Peyer's patch (tissue), 4 donors: ENCODE results near the gene CFDP1. TPM values are rescaled to one million over a fixed set of nuclear protein-coding genes. Genes with fewer than 3 reads are reported as not detected.
"Not testable (repeated sequence)": the region's sequence is repeated elsewhere in the genome, so short reads cannot be mapped to it uniquely, and the experiment has no call there.

Source experiments
- DNase-seq, 3 donors: peaks; one replicate each; pipeline ENCODE4 v3.0.0-alpha.2; 2017 to 2019
- H3K27ac ChIP-seq, 4 donors: fragments of 200-600 bp; sonication (generic); one replicate each; pipeline ENCODE4 v1.5.1; 2016 to 2019
- H3K27me3 ChIP-seq, 2 donors: fragments of 200-600 bp; sonication (generic); one replicate each; pipeline ENCODE4 v1.5.1; 2019
- H3K36me3 ChIP-seq, 3 donors: fragments of 200-600 bp; sonication (generic); one replicate each; pipeline ENCODE4 v1.5.1; 2016 to 2019
- H3K4me1 ChIP-seq, 4 donors: fragments of 200-600 bp; sonication (generic); one replicate each; pipeline ENCODE4 v1.5.1; 2016 to 2019
- H3K4me3 ChIP-seq, 4 donors: fragments of 200-600 bp; sonication (generic); 1 replicate in 3 of 4; 2 replicates in 1 of 4; pipeline ENCODE4 v1.5.1; 2016 to 2019; ENCODE audit warnings: mild to moderate bottlenecking in 1 of 4
- H3K9me3 ChIP-seq, 4 donors: fragments of 200-600 bp; sonication (generic); one replicate each; pipeline ENCODE4 v1.5.1; 2016 to 2019; ENCODE audit warnings: mild to moderate bottlenecking in 1 of 4
- POLR2A ChIP-seq, 2 donors: fragments of 450-650 bp; IDR thresholded peaks; one replicate each; pipeline ENCODE4 v1.5.1; 2017; ENCODE audit warnings: antibody characterized with exemption in 2 of 2, mild to moderate bottlenecking in 2 of 2, moderate library complexity in 2 of 2
- total RNA-seq, 4 donors: library from RNA; depleted of rRNA; stranded (reverse); fragments of >200 nt; gene quantifications; one replicate each; pipeline ENCODE4 v1.1.0, GENCODE V29; 2016
- TF ChIP-seq, protein P1 (sequence below), 6 experiments: fragments of 450-650 bp in 4 of 6; fragments of 200-600 bp in 2 of 6; sonication (generic) in 1 of 6; IDR thresholded peaks; one replicate each; pipeline ENCODE4 v1.5.1; 2017 to 2019; ENCODE audit warnings: antibody characterized with exemption in 6 of 6, mild to moderate bottlenecking in 3 of 6, moderate library complexity in 1 of 6

Gene CFDP1
- total RNA-seq, 4 donors from 2014 or later: 125 to 205 (median 156) TPM

- H3K36me3 ChIP-seq: no peaks in the 10 kb centered on the region
- no peak overlapping the region for H3K4me3 ChIP-seq
- peaks cover 0 to 76% (median 4%) of the 10 kb centered on the region in 4 donors for H3K4me1 ChIP-seq
- H3K27ac ChIP-seq: peak overlapping the region in 2 of 4 donors; percentile 5 to 53
- TF ChIP-seq POLR2A (IDR thresholded peaks at IDR 0.05): no peak
- no peaks in the 10 kb centered on the region for H3K9me3 ChIP-seq
- no peak for DNase-seq
- H3K27me3 ChIP-seq: no peaks in the 10 kb centered on the region
Observed at GRCh38 chr16:75456971-75457370, 23.7 kb upstream of the CFDP1 start.

DNA sequence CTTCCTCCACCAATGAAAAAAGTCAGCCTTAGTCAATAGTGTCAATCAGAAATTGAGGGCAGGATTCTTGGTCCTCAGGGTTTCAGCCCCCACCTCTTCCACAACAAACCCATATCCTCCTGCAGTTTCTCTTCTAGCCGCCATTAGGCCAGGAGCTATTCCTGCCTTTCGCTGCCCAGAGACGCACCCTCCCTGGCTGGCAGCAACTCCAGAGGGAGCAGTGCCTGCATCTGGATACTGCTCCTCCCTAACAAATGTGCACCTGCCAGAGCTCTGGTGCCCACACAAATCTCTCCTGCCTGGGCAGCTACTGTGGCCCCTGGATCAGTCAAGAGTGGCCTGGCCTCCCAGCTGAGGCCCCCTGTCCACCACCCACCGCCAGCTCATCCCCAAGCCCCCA lies 23.2 kb upstream of the CFDP1 start:
- H3K9me3 ChIP-seq, H3K4me3 ChIP-seq, DNase-seq, H3K36me3 ChIP-seq, H3K27me3 ChIP-seq: not testable (repeated sequence)
- Histone ChIP-seq H3K27ac (peak overlapping the region in 1 of 4 donors; percentile 53), H3K4me1 (peaks cover 0 to 71% (median 2%) of the 10 kb centered on the region in 4 donors)

- DNase-seq: no peak
- Histone ChIP-seq H3K27me3 (no peaks in the 10 kb centered on the region), H3K4me3 (no peak overlapping the region), H3K36me3 (peaks cover 0 to 10% (median 0%) of the 10 kb centered on the region in 3 donors), H3K27ac (no peak overlapping the region), H3K9me3 (no peaks in the 10 kb centered on the region), H3K4me1 (peaks cover 0 to 63% (median 2%) of the 10 kb centered on the region in 4 donors)
- no peak for TF ChIP-seq POLR2A (IDR thresholded peaks at IDR 0.05)
- TF ChIP-seq, protein P1, sequence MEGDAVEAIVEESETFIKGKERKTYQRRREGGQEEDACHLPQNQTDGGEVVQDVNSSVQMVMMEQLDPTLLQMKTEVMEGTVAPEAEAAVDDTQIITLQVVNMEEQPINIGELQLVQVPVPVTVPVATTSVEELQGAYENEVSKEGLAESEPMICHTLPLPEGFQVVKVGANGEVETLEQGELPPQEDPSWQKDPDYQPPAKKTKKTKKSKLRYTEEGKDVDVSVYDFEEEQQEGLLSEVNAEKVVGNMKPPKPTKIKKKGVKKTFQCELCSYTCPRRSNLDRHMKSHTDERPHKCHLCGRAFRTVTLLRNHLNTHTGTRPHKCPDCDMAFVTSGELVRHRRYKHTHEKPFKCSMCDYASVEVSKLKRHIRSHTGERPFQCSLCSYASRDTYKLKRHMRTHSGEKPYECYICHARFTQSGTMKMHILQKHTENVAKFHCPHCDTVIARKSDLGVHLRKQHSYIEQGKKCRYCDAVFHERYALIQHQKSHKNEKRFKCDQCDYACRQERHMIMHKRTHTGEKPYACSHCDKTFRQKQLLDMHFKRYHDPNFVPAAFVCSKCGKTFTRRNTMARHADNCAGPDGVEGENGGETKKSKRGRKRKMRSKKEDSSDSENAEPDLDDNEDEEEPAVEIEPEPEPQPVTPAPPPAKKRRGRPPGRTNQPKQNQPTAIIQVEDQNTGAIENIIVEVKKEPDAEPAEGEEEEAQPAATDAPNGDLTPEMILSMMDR (IDR thresholded peaks at IDR 0.05): no peak
Observed at GRCh38 chr16:75455677-75456076, 22.4 kb upstream of the CFDP1 start.

DNA sequence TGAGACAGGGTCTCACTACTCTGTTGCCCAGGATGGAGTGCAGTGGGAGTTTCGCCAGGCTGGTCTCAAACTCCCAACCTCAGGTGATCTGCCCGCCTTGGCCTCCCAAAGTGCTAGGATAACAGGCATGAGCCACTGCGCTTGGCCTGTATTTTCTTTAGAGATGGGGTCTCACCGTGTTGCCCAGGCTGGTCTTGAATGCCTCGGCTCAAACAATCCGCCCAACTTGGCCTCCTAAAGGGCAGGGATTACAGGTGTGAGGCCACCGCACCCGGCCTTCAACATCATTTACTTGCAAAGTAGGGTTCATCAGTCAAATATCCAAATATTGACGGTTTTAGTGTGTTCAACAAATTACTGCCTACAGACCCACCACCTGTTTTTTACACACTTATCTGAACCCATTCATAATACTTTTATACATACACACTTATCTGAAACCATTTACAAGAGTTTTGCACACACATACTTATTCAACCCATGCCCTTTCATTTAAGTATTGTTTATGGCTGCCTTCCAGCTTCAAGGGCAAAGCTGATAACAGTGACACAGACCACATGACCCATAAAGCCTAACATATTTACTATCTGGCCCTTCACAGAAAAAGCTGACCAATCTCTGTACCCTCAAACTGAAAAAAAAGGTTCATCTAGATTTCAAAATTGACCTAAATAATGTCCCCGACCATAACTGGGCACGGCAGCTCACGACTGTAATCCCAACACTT lies 19.3 kb upstream of the CFDP1 start:
- H3K4me3 ChIP-seq: no peak overlapping the region
- peaks cover 0 to 42% (median 2%) of the 10 kb centered on the region in 4 donors for H3K4me1 ChIP-seq
- DNase-seq: no peak
- no peaks in the 10 kb centered on the region for H3K9me3 ChIP-seq
- no peaks in the 10 kb centered on the region for H3K27me3 ChIP-seq
- peaks cover 0 to 15% (median 0%) of the 10 kb centered on the region in 3 donors for H3K36me3 ChIP-seq
- H3K27ac ChIP-seq: no peak overlapping the region
- TF ChIP-seq, protein P1 (IDR thresholded peaks at IDR 0.05): no peak
- no peak for TF ChIP-seq POLR2A (IDR thresholded peaks at IDR 0.05)

DNA sequence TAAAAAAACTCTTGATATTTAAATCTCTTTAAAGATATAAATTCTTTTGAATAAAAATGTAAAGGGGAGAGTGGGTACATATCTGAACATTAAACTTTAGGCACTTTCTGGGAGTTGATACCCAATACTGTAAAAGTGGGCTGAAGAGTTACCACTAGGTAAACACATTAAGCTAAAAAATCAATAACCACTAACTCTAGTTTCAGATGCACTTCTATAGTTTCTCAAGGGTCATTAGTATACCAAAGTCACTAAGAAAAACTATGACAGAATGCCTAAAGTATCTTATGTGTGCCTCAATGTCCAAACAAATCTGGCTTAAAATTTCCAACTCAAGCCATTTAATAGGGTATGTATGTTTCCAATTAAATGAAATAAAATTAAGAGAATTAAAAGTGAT lies 13.1 kb upstream of the CFDP1 start:
- no peaks in the 10 kb centered on the region for H3K4me1 ChIP-seq

GRCh38 chr16:75445298-75445697 lies 12.0 kb upstream of the CFDP1 start:
- Histone ChIP-seq H3K36me3 (peaks cover 0 to 11% (median 0%) of the 10 kb centered on the region in 3 donors), H3K27ac (no peak overlapping the region), H3K9me3 (no peaks in the 10 kb centered on the region), H3K4me1 (no peaks in the 10 kb centered on the region), H3K27me3 (no peaks in the 10 kb centered on the region), H3K4me3 (no peak overlapping the region)
- no peak for DNase-seq
- no peak for TF ChIP-seq POLR2A (IDR thresholded peaks at IDR 0.05)
- TF ChIP-seq, protein P1 (IDR thresholded peaks at IDR 0.05): no peak

More for the DNA sequence above, 13.1 kb upstream of the CFDP1 start:
- Histone ChIP-seq H3K4me3 (no peak overlapping the region), H3K36me3 (peaks cover 0 to 22% (median 0%) of the 10 kb centered on the region in 3 donors), H3K27me3 (no peaks in the 10 kb centered on the region), H3K27ac (no peak overlapping the region), H3K9me3 (no peaks in the 10 kb centered on the region)
- DNase-seq: no peak
- TF ChIP-seq, protein P1 (IDR thresholded peaks at IDR 0.05): no peak
- no peak for TF ChIP-seq POLR2A (IDR thresholded peaks at IDR 0.05)
